Prostate gland (tissue), 2 donors: ENCODE data around the gene LSM12.

Experiments
- POLR2A ChIP-seq: fragments of 450-650 bp; IDR thresholded peaks from one replicate; pipeline ENCODE4 v1.6.1; 2016; ENCODE audit warnings: antibody characterized with exemption, mild to moderate bottlenecking
- POLR2AphosphoS5 ChIP-seq: sonication (generic); formaldehyde crosslinking; IDR thresholded peaks from one replicate; pipeline ENCODE4 v1.6.1; 2017; ENCODE audit warnings: antibody characterized with exemption
- TF ChIP-seq, protein P1 (sequence below), 4 experiments: fragments of 200-600 bp in 2 of 4; fragments of 450-650 bp in 2 of 4; sonication (generic) in 2 of 4; IDR thresholded peaks; 1 replicate in 3 of 4; 2 replicates in 1 of 4; pipeline ENCODE4 v1.5.1; 2016 to 2019; ENCODE audit warnings: antibody characterized with exemption in 4 of 4, mild to moderate bottlenecking in 2 of 4, moderate library complexity in 2 of 4

GRCh38 chr17:43986225-43986981, 80.1 kb downstream of the LSM12 start:
- TF ChIP-seq, protein P1, sequence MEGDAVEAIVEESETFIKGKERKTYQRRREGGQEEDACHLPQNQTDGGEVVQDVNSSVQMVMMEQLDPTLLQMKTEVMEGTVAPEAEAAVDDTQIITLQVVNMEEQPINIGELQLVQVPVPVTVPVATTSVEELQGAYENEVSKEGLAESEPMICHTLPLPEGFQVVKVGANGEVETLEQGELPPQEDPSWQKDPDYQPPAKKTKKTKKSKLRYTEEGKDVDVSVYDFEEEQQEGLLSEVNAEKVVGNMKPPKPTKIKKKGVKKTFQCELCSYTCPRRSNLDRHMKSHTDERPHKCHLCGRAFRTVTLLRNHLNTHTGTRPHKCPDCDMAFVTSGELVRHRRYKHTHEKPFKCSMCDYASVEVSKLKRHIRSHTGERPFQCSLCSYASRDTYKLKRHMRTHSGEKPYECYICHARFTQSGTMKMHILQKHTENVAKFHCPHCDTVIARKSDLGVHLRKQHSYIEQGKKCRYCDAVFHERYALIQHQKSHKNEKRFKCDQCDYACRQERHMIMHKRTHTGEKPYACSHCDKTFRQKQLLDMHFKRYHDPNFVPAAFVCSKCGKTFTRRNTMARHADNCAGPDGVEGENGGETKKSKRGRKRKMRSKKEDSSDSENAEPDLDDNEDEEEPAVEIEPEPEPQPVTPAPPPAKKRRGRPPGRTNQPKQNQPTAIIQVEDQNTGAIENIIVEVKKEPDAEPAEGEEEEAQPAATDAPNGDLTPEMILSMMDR (IDR thresholded peaks at IDR 0.05) = no peak
- no peak for TF ChIP-seq POLR2A
- no peak for TF ChIP-seq POLR2AphosphoS5
